ENCODE results near the gene CFAP299.
"Not testable (repeated sequence)": the region's sequence is repeated elsewhere in the genome, so short reads cannot be mapped to it uniquely, and the experiment has no call there.

Gene CFAP299

DNA sequence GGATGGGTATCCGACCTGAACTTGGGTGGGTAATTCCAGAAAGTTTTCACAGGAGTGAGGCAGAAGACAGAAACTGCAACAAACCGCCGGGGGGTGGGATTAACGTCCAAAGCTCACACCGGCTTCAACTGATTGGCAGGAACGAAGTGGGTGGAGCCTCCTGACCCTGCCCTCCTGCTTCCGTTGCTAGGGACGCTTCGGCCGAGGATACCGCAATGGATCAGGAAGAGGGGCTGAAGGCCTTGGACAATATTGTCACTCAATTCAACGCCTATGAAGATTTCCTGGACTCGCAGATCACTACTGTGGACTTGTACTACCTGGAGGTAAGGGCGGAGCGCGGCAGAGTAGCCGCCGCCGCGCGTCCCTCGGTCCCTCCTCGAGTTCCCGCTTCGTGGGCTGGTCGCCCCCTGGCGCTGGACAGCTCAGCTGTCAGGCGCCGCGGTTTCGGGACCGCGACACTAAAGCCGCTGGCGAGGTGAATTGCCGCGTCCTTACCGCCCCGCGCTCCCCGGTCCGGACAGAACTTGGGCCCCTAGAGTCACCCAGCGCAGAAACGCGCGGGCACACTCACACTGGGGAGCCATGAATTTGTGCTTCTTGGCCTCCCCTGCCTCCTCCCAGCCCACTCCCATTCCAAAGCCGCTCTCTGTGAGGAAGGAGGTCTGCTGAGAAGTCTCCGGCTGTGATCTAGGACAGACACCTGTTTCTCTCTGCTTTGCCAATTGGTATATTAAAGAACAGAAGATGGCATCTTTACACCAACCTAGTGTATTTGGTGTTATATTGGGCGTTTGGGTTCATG lies at the start of gene CFAP299:
Gene CFAP299 (plus strand): TSS at position 177 of the 805 bp plus-strand sequence.
- Histone ChIP-seq H3K27ac (ENCODE audit: poor library complexity, severe bottlenecking) (no peak within 1 kb of the TSS), H3K4me3 (ENCODE audit: severe bottlenecking) (peak within 1 kb of the TSS; percentile 56)
- ATAC-seq (ENCODE audit: low read depth) = peak; percentile 91

DNA sequence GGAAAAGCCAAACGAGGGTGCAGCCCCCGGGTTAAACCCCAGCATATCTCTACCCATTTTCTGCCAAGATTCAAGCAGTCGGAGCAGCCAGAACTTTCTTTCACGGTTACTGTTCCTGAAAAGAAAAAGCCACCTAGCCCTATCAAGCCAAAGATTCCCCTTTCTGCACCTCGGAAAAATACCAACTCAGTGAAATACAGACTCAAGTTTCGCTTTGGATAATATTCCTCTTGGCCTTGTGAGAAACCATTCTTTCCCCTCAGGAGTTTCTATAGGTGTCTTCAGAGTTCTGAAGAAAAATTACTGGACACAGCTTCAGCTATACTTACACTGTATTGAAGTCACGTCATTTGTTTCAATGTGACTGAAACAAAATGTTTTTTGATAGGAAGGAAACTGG lies 49.1 kb upstream of the CFAP299 start:
- no peaks in the 10 kb centered on the region for H3K27me3 ChIP-seq (ENCODE audit: insufficient read depth, poor library complexity, severe bottlenecking)
- TF ChIP-seq, protein P1, sequence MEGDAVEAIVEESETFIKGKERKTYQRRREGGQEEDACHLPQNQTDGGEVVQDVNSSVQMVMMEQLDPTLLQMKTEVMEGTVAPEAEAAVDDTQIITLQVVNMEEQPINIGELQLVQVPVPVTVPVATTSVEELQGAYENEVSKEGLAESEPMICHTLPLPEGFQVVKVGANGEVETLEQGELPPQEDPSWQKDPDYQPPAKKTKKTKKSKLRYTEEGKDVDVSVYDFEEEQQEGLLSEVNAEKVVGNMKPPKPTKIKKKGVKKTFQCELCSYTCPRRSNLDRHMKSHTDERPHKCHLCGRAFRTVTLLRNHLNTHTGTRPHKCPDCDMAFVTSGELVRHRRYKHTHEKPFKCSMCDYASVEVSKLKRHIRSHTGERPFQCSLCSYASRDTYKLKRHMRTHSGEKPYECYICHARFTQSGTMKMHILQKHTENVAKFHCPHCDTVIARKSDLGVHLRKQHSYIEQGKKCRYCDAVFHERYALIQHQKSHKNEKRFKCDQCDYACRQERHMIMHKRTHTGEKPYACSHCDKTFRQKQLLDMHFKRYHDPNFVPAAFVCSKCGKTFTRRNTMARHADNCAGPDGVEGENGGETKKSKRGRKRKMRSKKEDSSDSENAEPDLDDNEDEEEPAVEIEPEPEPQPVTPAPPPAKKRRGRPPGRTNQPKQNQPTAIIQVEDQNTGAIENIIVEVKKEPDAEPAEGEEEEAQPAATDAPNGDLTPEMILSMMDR (IDR thresholded peaks at IDR 0.05; ENCODE audit: poor library complexity, severe bottlenecking) = no peak

More for the DNA sequence above, at the start of gene CFAP299:
- Histone ChIP-seq H3K27me3 (ENCODE audit: insufficient read depth, poor library complexity, severe bottlenecking) (no peaks in the 10 kb centered on the region), H3K4me1 (ENCODE audit: insufficient read depth, poor library complexity, severe bottlenecking) (no peaks in the 10 kb centered on the region), H3K9me3 (ENCODE audit: severe bottlenecking) (no peaks in the 10 kb centered on the region), H3K36me3 (ENCODE audit: low read depth) (no peaks in the 10 kb centered on the region)
- TF ChIP-seq, protein P1 (IDR thresholded peaks at IDR 0.05; ENCODE audit: poor library complexity, severe bottlenecking) = peak; percentile 64
- DNase-seq (ENCODE audit: low spot score) = peak; percentile 90

DNA sequence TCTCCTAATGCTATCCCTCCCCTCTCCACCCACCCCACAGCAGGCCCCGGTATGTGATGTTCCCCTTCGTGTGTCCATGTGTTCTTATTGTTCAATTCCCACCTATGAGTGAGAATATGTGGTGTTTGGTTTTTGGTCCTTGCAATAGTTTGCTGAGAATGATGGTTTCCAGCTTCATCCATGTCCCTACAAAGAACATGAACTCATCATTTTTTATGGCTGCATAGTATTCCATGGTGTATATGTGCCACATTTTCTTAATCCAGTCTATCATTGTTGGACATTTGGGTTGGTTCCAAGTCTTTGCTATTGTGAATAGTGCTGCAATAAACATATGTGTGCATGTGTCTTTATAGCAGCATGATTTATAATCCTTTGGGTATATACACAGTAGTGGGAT lies 44.9 kb upstream of the CFAP299 start:
- H3K4me1 ChIP-seq (ENCODE audit: insufficient read depth, poor library complexity, severe bottlenecking) = not testable (repeated sequence)

More for the DNA sequence above, 49.1 kb upstream of the CFAP299 start:
- peaks cover 15% of the 10 kb centered on the region for H3K36me3 ChIP-seq (ENCODE audit: low read depth)
- ATAC-seq (ENCODE audit: low read depth) = no peak
- peaks cover 4% of the 10 kb centered on the region for H3K9me3 ChIP-seq (ENCODE audit: severe bottlenecking)
- no peak for DNase-seq (ENCODE audit: low spot score)
- no peaks in the 10 kb centered on the region for H3K4me1 ChIP-seq (ENCODE audit: insufficient read depth, poor library complexity, severe bottlenecking)
- H3K4me3 ChIP-seq (ENCODE audit: severe bottlenecking) = no peak overlapping the region
- H3K27ac ChIP-seq (ENCODE audit: poor library complexity, severe bottlenecking) = no peak overlapping the region

DNA sequence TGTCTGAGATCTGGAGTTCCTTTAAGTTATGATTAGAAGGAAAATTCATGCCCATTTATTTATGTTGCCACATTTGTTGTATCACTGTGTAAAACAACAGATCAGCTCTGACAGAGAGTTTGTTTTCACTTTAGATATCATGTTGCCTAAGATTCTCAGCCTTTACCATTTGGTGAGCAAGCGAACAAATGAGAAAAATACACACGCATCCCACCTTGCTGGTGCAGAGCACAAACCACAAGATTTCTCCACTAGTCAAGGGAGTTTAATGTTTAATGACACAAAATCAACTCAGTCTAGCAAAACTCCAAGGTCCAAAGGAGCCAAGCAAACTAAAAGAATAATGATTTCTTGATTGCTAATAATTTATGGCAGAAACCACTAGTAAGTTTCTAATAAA lies 41.3 kb upstream of the CFAP299 start:
- Histone ChIP-seq H3K36me3 (ENCODE audit: low read depth) (no peaks in the 10 kb centered on the region), H3K4me3 (ENCODE audit: severe bottlenecking) (no peak overlapping the region), H3K27me3 (ENCODE audit: insufficient read depth, poor library complexity, severe bottlenecking) (no peaks in the 10 kb centered on the region), H3K27ac (ENCODE audit: poor library complexity, severe bottlenecking) (no peak overlapping the region), H3K9me3 (ENCODE audit: severe bottlenecking) (no peaks in the 10 kb centered on the region), H3K4me1 (ENCODE audit: insufficient read depth, poor library complexity, severe bottlenecking) (no peaks in the 10 kb centered on the region)
- no peak for ATAC-seq (ENCODE audit: low read depth)
- TF ChIP-seq, protein P1 (IDR thresholded peaks at IDR 0.05; ENCODE audit: poor library complexity, severe bottlenecking) = no peak
- DNase-seq (ENCODE audit: low spot score) = no peak

More for the DNA sequence above, 44.9 kb upstream of the CFAP299 start:
- H3K36me3 ChIP-seq (ENCODE audit: low read depth) = peaks cover 15% of the 10 kb centered on the region
- H3K27me3 ChIP-seq (ENCODE audit: insufficient read depth, poor library complexity, severe bottlenecking); H3K4me3 ChIP-seq (ENCODE audit: severe bottlenecking); H3K9me3 ChIP-seq (ENCODE audit: severe bottlenecking); H3K27ac ChIP-seq (ENCODE audit: poor library complexity, severe bottlenecking); ATAC-seq (ENCODE audit: low read depth); DNase-seq (ENCODE audit: low spot score): not testable (repeated sequence)

DNA sequence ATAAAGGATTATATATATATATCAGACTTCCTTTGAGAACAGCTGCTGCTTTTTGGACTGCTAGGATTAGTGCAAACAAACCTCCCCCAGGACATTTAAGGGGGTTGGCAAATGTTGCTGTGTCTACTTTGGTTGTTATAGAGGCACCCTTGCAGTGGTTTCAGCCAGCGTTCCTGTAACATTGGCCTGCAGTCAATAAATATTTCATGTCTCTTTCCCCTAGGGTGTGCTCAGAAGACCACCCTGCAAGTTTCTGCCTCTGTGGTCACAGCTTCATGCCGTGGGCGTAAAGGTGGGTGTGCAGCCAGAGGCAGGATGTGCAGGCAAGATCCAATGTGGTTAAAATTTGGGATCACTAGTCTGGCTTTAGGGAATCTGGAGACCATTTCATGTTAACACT lies 40.2 kb upstream of the CFAP299 start:
- H3K4me1 ChIP-seq (ENCODE audit: insufficient read depth, poor library complexity, severe bottlenecking) = no peaks in the 10 kb centered on the region
- no peaks in the 10 kb centered on the region for H3K36me3 ChIP-seq (ENCODE audit: low read depth)
- H3K27me3 ChIP-seq (ENCODE audit: insufficient read depth, poor library complexity, severe bottlenecking) = no peaks in the 10 kb centered on the region
- TF ChIP-seq, protein P1 (IDR thresholded peaks at IDR 0.05; ENCODE audit: poor library complexity, severe bottlenecking) = no peak
- H3K9me3 ChIP-seq (ENCODE audit: severe bottlenecking) = no peaks in the 10 kb centered on the region
- ATAC-seq (ENCODE audit: low read depth) (no peak), DNase-seq (ENCODE audit: low spot score) (no peak)
- H3K27ac ChIP-seq (ENCODE audit: poor library complexity, severe bottlenecking) = no peak overlapping the region
- H3K4me3 ChIP-seq (ENCODE audit: severe bottlenecking) = no peak overlapping the region

Data from RWPE2 (cell line).